Renal pelvis (tissue), 12 donors: ENCODE measurements around the gene FIG4. TPM values are rescaled to one million over a fixed set of nuclear protein-coding genes. Genes with fewer than 3 reads are reported as not detected.
"Not testable (repeated sequence)": the region's sequence is repeated elsewhere in the genome, so short reads cannot be mapped to it uniquely, and the experiment has no call there.

Experiments used
- DNase-seq: peaks from one replicate; pipeline ENCODE4 v3.0.0-alpha.2; 2013
- long read RNA-seq, 16 experiments: transcript quantifications; one replicate each; lab custom pipeline, GENCODE V29; 2026
- polyA plus RNA-seq, 3 donors: library from polyadenylated mRNA; unstranded; fragments of 120-200 nt; gene quantifications; one replicate each; pipeline ENCODE4 v1.2.1, GENCODE V29; 2013; ENCODE audit not compliant: insufficient read length in 3 of 3

The FIG4 gene
- polyA plus RNA-seq: 10 to 100 TPM; 22.8 to 27.0 (median 24.0) TPM
- long read RNA-seq, donor 1, partial matches to known transcripts: 14 of 18 reads
- long read RNA-seq, donor 1, other reads (novel, unspliced or antisense): 0 of 18 reads
- long read RNA-seq, donor 2, partial matches to known transcripts: 20 of 23 reads
- long read RNA-seq, donor 2, other reads (novel, unspliced or antisense): 0 of 23 reads
- long read RNA-seq, donor 3, partial matches to known transcripts: 22 of 23 reads
- long read RNA-seq, donor 3, other reads (novel, unspliced or antisense): 0 of 23 reads
- long read RNA-seq, donor 4, transcript FIG4-201 (23 exons, 3,011 nt): major isoform, 5 of 16 reads
- long read RNA-seq, donor 4, partial matches to known transcripts: 11 of 16 reads
- long read RNA-seq, donor 4, other reads (novel, unspliced or antisense): 0 of 16 reads
- long read RNA-seq, donor 5, partial matches to known transcripts: 7 of 7 reads
- long read RNA-seq, donor 5, other reads (novel, unspliced or antisense): 0 of 7 reads
- long read RNA-seq, donor 6, transcript FIG4-201 (23 exons, 3,011 nt): major isoform, 5 of 21 reads
- long read RNA-seq, donor 6, partial matches to known transcripts: 16 of 21 reads
- long read RNA-seq, donor 6, other reads (novel, unspliced or antisense): 0 of 21 reads
- long read RNA-seq, donor 7, partial matches to known transcripts: 12 of 15 reads
- long read RNA-seq, donor 7, other reads (novel, unspliced or antisense): 0 of 15 reads
- long read RNA-seq, donor 8, partial matches to known transcripts: 6 of 8 reads
- long read RNA-seq, donor 8, other reads (novel, unspliced or antisense): 0 of 8 reads
- long read RNA-seq, donor 9, transcript FIG4-201 (23 exons, 3,011 nt): major isoform, 8 of 32 reads
- long read RNA-seq, donor 9, partial matches to known transcripts: 24 of 32 reads
- long read RNA-seq, donor 9, other reads (novel, unspliced or antisense): 0 of 32 reads
- long read RNA-seq, donor 10, partial matches to known transcripts: 14 of 16 reads
- long read RNA-seq, donor 10, other reads (novel, unspliced or antisense): 0 of 16 reads
- long read RNA-seq, donor 11, partial matches to known transcripts: 8 of 10 reads
- long read RNA-seq, donor 11, other reads (novel, unspliced or antisense): 0 of 10 reads
- long read RNA-seq, donor 12, transcript FIG4-201 (23 exons, 3,011 nt): major isoform, 5 of 31 reads
- long read RNA-seq, donor 12, partial matches to known transcripts: 26 of 31 reads
- long read RNA-seq, donor 12, other reads (novel, unspliced or antisense): 0 of 31 reads
- long read RNA-seq, donor 13, partial matches to known transcripts: 11 of 11 reads
- long read RNA-seq, donor 13, other reads (novel, unspliced or antisense): 0 of 11 reads
- long read RNA-seq, donor 14, partial matches to known transcripts: 22 of 26 reads
- long read RNA-seq, donor 14, other reads (novel, unspliced or antisense): 0 of 26 reads
- long read RNA-seq, donor 15, partial matches to known transcripts: 5 of 8 reads
- long read RNA-seq, donor 15, other reads (novel, unspliced or antisense): 0 of 8 reads
- long read RNA-seq, donor 16, transcript FIG4-201 (23 exons, 3,011 nt): major isoform, 6 of 25 reads
- long read RNA-seq, donor 16, partial matches to known transcripts: 19 of 25 reads
- long read RNA-seq, donor 16, other reads (novel, unspliced or antisense): 0 of 25 reads

DNA sequence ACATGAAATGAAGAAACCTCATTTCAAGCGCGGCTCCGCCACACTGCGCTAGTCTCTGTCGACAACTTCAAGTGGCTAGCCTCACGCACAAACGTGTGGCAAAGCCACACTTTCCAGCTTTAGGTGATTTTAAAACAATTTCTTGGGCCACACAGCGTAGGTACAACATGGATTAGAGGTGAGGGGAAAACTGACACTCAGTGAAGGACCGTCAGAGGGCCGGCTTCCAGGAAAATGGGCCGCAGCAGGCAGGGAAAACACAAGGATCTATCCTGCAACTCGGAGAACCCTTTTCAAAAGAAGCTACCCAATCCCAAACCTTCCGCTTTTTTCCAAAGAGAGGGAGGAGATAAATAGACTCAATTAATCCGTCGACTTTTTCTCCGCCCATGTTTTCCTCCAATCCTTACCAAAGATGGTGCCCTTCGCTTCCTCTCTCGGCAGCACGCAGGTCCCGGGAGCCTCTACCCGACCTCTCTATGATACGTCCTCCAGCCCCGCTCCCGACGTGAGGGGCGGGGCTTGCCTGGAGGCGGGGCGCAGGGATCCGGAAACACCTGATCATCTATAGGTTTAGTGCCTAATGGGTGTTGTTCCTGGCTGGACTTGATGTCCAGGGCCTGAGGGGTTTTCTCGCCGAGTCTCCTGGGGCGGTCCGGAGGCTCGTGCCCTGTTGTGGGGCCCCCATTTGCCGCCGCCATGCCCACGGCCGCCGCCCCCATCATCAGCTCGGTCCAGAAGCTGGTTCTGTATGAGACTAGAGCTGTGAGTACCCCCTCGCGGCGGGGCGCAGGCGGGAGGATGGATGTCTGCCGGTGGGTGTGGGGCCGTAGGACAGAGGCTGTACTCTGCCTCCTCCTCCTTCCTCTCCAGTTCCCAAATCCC, at the start of gene FIG4, which contains the start of gene AK9:
FIG4 (plus strand) TSS at position 560 of the 885 bp plus-strand sequence; CDS start at position 700, 140 bp downstream.
AK9 (minus strand) TSS at position 466 of the 885 bp plus-strand sequence. CDS start 15,457 bp downstream, outside the sequence.
- peak; percentile 94 for DNase-seq

DNA sequence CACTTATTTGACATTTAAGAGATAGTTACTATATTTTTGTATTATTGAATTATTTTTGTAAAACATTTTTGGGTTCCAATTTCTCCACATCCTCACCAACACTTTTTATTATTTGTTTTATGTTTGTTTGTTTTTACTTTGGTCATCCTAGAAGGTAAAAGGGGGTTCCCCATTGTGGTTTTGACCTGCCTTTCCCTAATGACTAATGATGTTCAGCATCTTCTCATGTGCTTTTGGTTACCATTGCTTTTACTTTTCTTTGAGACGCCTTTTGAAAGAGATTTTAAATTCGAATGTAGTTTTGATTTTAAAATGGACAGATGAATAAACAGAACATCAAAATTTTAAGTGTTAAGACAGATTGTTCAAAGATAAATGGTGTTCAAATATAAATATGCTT, 47.0 kb upstream of the FIG4 start:
- DNase-seq: no peak

DNA sequence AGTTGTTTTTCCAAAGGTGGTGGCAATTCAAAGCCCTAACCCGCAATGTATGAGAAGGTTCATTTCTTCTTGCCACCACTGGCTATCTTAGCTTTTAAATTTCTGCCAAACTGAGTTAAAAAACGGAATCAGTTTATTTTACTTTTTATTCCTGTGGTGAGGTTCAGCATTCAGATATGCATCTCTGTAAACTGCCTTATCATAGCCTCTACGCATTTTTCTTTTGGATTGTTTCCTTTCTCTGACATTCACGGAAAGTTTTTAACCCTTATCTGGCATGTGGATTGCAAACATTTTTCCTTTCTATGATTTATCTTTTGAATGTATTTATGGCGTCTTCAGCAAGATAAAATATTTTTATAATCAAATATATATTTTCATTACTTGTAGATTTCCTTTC, 37.8 kb upstream of the FIG4 start:
- DNase-seq: no peak

DNA sequence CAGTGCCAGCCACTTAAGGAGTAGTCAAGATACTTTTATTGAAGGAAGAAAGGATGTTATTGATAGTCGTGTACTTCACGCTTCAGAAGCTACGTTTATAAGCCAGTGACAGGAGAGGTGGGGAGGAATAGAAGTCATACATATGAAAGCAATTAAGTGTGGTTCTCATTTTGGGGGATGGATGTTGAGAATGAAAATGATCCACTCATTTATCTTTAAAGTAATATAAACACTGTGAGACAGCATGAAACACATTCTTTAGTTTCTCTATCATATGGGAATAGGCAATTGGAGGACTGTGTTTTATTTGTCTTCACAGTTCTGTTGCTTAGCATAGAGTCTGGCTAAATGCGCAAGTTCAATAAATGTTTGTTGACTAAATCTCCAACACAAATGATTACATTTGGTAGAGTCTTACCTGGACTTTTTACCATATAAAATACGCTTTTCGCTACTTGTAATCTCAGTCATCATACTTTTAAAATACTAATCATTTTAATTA, 35.3 kb upstream of the FIG4 start:
- peak; percentile 4 for DNase-seq

DNA sequence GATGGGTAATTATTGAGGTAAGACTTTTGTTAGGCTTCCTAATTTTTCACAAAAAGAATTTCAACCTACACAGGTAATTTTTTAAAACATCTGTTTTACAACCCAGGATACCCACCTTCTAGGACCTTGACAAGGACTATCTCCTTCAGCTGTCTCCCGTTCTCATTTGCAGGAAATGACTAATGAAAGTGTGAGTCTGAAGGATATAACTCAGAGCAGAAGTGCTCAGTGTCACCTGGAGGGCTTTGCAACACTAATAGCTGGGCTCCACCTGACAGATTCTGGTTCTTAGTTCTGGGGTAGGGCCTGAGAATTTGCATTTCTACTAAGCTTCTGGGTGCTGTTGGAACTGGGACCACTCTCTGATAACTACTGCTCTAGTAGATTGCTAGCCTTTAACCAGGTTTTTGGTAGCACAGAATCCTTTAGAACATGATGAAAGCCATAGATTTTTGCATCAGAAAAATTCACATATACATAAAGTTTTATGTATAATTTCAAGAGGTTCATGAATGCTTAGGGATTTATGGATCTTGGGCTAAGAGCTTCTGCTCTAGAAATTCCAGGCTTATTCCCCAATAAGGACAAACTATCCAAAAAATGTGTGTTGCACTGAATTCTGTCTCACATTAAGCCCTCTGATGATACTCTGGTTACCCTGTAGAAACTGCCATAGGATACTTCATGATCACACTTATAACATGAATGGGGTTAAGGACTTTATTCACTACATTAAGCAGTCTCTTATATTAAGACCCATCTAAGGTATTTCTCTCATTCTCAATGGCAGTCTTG, 30.4 kb upstream of the FIG4 start:
- no peak for DNase-seq

DNA sequence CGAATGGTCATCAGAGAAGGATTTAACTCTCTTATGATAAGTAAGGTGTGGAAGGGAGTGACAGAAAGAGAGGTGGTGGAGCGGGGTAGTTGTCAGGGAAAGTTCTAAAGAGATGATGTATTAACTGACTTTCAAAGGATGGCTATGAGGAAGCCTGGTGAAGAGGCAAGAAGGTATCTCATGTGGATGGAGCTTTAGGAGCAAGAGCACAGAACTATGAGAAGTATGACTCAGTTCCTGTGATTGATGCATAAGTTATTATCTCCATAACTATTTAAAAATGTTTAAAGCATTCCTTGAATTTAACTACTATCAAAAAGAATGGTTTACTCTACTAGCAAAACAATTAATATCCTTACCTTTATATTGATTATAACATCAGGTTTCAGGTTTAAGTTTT, 28.9 kb upstream of the FIG4 start:
- DNase-seq: no peak

DNA sequence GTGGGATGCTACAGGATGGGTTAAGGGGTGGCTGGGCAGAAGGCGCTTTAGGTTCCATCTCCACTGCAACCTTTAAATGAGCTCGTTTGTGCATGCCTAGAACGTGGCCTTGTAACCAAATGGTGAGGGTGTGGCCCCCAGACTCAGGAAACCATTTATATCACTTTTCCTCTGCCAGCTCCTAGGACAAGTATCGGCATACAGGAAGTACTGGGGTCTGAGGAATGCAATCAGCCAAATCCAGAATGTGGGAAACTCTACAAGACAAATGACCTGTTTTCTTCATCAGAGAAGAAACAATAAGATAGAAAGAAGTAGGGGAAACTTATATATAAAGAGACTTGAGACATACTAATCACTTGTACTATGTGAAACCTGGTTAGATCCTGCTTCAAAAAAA, 21.3 kb upstream of the FIG4 start:
- no peak for DNase-seq

DNA sequence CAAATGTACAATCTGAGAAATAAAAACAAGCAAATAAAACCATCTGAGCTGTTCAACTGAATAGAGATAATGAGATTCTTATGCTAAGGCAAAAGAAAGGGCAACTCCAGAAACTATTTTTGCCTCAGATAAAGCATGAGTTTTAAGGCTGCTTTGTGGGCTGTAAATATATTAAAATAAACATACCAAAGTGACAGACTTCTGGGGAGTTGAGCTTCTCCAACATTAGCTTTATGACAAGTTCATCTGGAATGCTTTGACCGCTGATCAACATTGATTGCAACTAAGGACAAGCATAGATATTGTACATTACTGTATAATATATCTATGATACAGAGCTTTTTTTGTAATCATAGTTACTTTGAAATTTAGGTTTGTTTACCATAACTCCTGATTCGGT, 19.4 kb upstream of the FIG4 start:
- no peak for DNase-seq

DNA sequence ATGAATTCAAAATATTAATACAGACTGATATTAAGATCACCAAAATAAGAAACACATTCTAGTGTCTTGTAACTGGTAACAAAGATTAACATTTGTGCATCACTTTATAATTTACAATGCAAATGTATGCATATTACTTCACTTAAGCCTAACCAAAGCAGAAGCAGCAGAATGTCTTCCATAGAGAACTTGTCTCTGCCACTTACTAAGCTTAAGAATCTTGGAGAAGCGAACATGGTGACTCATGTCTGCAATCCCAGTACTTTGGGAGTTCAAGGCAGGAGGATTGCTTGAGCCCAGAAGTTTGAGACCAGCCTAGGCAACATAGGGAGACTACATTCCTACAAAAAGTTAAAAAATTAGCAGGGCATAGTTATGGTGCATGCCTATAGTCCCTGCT, 18.9 kb upstream of the FIG4 start:
- no peak for DNase-seq

DNA sequence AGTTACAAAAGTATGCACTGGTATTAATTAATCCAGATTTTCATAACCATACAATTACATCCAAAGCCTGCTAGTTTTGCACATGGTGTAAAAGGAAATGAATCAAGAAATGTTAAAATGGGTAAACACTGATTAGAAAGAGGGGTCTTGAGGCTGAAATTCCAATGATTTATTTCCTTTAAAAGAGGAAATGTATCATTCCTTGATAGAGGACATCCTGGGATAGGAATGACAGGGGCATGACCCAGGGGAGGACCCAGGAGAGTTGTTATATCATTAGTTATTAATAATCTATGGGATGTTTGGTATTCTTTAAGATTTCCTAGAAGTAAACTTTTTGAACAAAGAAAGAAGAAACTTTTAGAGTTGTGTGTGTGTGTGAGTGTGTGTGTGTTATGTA, 18.3 kb upstream of the FIG4 start:
- no peak for DNase-seq

DNA sequence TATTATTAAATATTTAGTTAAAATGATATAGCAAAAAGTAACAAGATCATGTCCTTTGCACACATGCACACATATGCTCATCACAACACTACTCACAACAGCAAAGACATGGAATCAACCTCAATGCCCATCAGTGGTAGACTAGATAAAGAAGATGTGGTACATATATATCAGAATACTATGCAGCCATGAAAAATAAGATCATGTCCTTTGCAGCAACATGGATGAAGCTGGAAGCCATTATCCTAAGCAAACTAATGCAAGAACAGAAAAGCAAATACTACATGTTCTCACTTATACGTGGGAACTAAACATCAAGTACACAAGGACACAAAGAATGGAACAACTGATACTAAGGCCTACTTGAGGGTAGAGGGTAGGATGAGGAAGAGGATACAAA, 14.4 kb upstream of the FIG4 start:
- no peak for DNase-seq

DNA sequence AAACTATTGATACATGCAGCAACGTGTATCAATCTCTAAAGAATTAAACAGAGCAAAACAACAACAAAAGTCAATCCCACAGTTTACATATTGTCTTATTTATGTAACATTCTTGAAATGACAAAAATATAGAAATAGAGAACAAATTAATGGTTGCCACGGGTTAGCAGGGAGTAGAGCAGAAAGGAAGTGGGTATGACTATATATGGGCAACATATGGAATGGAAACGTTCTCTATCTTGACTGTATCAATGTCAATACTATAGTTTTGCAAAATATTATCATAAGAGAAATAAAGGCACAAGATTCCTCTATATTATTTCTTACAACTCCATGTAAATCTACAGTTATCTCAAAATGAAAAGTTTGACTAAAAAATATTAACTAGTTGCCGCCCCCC, 12.9 kb upstream of the FIG4 start:
- no peak for DNase-seq

DNA sequence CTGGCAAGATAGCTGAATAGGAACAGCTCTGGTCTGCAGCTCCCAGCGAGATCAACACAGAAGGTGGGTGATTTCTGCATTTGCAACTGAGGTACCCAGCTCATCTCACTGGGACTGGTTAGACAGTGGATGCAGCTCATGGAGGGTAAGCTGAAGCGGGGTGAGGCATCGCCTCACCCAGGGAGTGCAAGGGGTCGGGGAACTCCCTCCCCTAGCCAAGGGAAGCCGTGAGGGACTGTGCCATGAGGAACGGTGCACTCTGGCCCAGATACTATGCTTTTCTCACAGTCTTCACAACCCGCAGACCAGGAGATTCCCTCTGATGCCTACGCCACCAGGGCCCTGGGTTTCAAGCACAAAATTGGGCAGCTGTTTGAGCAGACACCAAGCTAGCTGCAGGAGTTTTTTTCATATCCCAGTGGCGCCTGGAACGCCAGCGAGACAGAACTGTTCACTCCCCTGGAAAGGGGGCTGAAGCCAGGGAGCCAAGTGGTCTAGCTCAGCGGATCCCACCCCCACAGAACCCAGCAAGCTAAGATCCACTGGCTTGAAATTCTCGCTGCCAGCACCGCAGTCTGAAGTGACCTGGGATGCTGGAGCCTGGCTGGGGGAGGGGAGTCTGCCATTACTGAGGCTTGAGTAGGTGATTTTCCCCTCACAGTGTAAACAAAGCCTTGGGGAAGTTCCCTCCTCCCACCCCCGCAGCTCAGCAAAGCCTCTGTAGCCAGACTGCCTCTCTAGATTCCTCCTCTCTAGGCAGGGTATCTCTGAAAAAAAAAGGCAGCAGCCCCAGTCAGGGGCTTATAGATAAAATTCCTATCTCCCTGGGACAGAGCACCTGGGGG, 12.2 kb upstream of the FIG4 start:
- not testable (repeated sequence) for DNase-seq

DNA sequence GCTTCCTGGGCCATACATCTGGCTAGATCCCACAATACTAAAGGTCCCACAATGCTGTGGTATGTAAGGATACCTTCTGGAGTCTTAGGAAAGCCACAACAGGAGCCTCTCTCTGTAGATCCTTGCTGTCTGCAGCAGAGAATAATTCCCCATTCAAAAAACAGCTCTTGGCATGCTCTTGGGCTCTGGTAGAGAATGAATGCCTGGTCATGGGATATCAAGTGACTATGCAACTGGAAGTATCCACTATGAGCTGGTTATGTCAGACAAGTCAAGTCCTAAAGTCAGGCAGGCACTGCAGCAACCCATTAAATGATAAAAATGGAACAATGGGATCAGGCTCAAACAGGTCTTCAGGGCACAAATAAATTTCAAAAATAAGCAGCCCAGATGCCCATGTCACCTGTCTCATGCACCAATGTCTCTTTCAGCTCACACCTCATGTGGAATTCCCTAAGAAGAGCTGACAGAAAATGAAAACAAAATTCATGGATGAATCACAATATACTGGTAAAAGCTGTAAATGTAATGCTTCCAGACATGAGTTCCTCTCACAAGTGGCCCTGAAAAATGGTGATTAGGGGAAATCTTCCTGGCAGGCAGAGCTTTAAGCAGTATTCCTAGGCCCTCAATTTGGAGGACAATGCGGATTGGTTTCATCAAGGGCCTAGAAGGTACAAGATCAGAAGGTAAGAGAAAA, 4.4 kb upstream of the FIG4 start:
- DNase-seq: no peak

DNA sequence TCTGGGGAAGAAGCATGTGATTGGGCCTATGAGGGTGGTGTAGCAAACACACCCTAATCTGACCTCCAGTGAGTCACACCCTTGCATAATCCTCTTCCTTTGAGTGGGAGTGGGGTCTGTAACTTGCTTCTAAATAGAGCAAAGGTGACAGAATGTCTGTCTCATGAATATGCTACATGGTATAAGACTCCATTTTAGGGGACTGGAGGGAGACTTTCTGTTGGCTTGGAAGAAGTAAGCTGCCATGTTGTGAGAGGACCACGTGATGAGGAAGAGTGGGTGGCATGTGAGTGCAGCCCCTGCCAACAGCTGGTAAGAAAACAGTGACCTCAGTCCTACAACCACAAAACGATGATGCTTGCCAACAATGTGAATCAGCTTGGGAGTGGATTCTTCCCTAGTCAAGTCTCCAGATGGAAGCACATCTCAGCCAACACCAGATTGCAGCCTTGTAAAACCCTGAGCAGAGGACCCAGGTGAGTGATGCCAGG, 3.8 kb upstream of the FIG4 start:
- no peak for DNase-seq

DNA sequence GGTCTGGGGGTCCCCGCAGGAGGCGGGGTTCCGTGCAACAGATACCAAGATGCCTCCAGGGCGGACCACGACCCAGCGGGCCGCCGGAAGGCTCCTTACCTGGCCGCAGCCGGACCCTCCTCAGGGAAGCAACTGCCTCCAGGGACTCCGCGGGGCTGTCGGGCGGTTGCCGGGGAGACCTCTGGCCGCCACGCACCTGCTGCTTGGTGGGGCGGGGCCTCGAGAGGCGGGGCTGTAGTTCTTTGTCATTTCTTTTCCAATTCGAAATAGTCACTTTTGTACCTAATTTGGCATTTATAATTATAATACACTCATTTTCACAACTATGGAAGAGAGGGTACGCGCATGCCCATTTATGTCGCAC, 741 bp upstream of the FIG4 start:
- peak; percentile 50 for DNase-seq

DNA sequence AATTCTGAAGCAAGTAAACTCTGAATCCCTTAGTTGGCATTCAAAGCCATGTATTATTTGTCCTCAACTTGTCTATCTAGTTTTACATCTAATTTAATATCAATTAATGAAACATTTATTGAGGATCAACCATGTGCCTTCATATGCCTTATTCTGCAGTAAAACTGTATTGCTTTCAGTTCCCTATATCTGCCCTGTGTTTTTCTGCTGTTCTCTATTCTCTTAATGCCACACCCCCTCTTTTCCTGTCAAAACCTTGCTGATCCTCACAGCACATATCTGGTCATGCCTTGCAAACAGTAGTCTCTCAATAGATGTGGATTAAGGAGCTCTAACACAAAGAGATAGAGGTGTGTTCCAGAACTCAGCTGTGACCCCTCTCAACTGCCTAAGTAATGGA, 2.0 kb downstream of the FIG4 start:
- no peak for DNase-seq
